Measurements from ENCODE around the gene PTPRN2. TPM values are rescaled to one million over a fixed set of nuclear protein-coding genes. Genes with fewer than 3 reads are reported as not detected.

Gene PTPRN2
- polyA plus RNA-seq, 1 of the 3 experiments (the other 2 are of a cell fraction) = 4.0 TPM

- TF ChIP-seq CHD2 (IDR thresholded peaks at IDR 0.05; ENCODE audit: low read length, partially characterized antibody) (no peak), FOXJ3 (CRISPR knock-in tag; IDR thresholded peaks at IDR 0.05) (no peak), POLR2AphosphoS5 (IDR thresholded peaks at IDR 0.05; ENCODE audit: low read depth, low read length) (no peak), FOSL2 (IDR thresholded peaks at IDR 0.05; ENCODE audit: borderline replicate concordance, low read depth) (no peak), RFX5 (IDR thresholded peaks at IDR 0.05; ENCODE audit: low read length) (no peak), EP300 (IDR thresholded peaks at IDR 0.05; ENCODE audit: borderline replicate concordance in 1 of 2, low read depth in 1 of 2, low read length in 1 of 2) (no peak), USF2 (IDR thresholded peaks at IDR 0.05; ENCODE audit: borderline replicate concordance, low read depth, low read length) (no peak), YY1 (IDR thresholded peaks at IDR 0.05; ENCODE audit: low read depth) (no peak), USF1 (IDR thresholded peaks at IDR 0.05; ENCODE audit: borderline replicate concordance, low read depth) (no peak), MEF2A (IDR thresholded peaks at IDR 0.05; ENCODE audit: borderline replicate concordance, low read depth) (no peak), TCF12 (IDR thresholded peaks at IDR 0.05) (no peak), RAD21 (IDR thresholded peaks at IDR 0.05; ENCODE audit: low read length) (no peak), IRF3 (IDR thresholded peaks at IDR 0.05; ENCODE audit: low read depth, low read length) (no peak), ELF1 (IDR thresholded peaks at IDR 0.05) (no peak)
Measured at GRCh38 chr7:158013085-158013668, 574.4 kb downstream of the PTPRN2 start.

GRCh38 chr7:158011941-158012340, 575.7 kb downstream of the PTPRN2 start:
- H3K79me2 ChIP-seq (ENCODE audit: insufficient read depth) = no peaks in the 10 kb centered on the region
- no peaks in the 10 kb centered on the region for H3K27me3 ChIP-seq (ENCODE audit: insufficient read depth)
- no peaks in the 10 kb centered on the region for H3K9me2 ChIP-seq
- no peaks in the 10 kb centered on the region for H4K20me1 ChIP-seq (ENCODE audit: insufficient read depth)
- TF ChIP-seq POLR2AphosphoS5 (IDR thresholded peaks at IDR 0.05; ENCODE audit: low read depth, low read length) = no peak
- no peak for TF ChIP-seq RCOR1 (IDR thresholded peaks at IDR 0.05; ENCODE audit: low read length)
- TF ChIP-seq JUND (IDR thresholded peaks at IDR 0.05) = no peak
- no peak for TF ChIP-seq TAF1 (IDR thresholded peaks at IDR 0.05; ENCODE audit: borderline replicate concordance, low read depth, low read length)
- no peak for TF ChIP-seq EP300 (IDR thresholded peaks at IDR 0.05; ENCODE audit: borderline replicate concordance in 1 of 2, low read depth in 1 of 2, low read length in 1 of 2)
- no peak for TF ChIP-seq IRF3 (IDR thresholded peaks at IDR 0.05; ENCODE audit: low read depth, low read length)
- no peak for TF ChIP-seq FOXJ3 (CRISPR knock-in tag; IDR thresholded peaks at IDR 0.05)
- TF ChIP-seq FOSL2 (IDR thresholded peaks at IDR 0.05; ENCODE audit: borderline replicate concordance, low read depth) = no peak
- no peak for TF ChIP-seq SMC3 (IDR thresholded peaks at IDR 0.05; ENCODE audit: low read depth, low read length)
- TF ChIP-seq NRF1 (IDR thresholded peaks at IDR 0.05; ENCODE audit: low read depth, low read length) = no peak
- POLR2A ChIA-PET = no interaction called here
- 0 out of 2 replicates have a peak, but pooled peaks cover 3% of the 10 kb centered on the region for H3K9me3 ChIP-seq
- peaks cover 0 to 13% of the 10 kb centered on the region in 2 experiments; a peak in 1 of 4 replicates for H3K4me1 ChIP-seq (ENCODE audit: control insufficient read depth in 1 of 2, insufficient read depth in 2 of 2, low read depth in 1 of 2, low read length in 1 of 2)
- WGBS (ENCODE audit: low lambda C conversion rate) = 48% methylated on average over 11 of the region's 11 CpGs
- CTCF ChIA-PET = interaction anchor here (0.7 to 1.8 kb wide), 3 partner anchors 10 to 342 kb away, joined by 3 to 8 read pairs (median 3); no protein-coding TSS in a partner anchor
- DNase-seq = no peak
- H3K36me3 ChIP-seq (replicated peaks in 1 of 2; ENCODE audit: control insufficient read depth in 1 of 2, insufficient read depth in 2 of 2, low read length in 1 of 2) = no peaks in the 10 kb centered on the region
- H3K4me2 ChIP-seq = no peak overlapping the region
- H3K4me3 ChIP-seq (ENCODE audit: low read depth in 2 of 2, low read length in 1 of 2) = no peak overlapping the region
- H3K9ac ChIP-seq = no peak overlapping the region
- no peak overlapping the region for H2AFZ ChIP-seq (ENCODE audit: low read depth)
- H3F3A ChIP-seq (replicated peaks; ENCODE audit: insufficient read depth) = no peaks in the 10 kb centered on the region
- no peak overlapping the region for H3K27ac ChIP-seq (ENCODE audit: low read depth in 2 of 2, low read length in 1 of 2)

More at GRCh38 chr7:158013085-158013668, 574.4 kb downstream of the PTPRN2 start:
- no peaks in the 10 kb centered on the region for H3K79me2 ChIP-seq (ENCODE audit: insufficient read depth)
- H3K9me3 ChIP-seq = 0 out of 2 replicates have a peak, but pooled peaks cover 3% of the 10 kb centered on the region
- H3K4me1 ChIP-seq (ENCODE audit: control insufficient read depth in 1 of 2, insufficient read depth in 2 of 2, low read depth in 1 of 2, low read length in 1 of 2) = peaks cover 0 to 17% of the 10 kb centered on the region in 2 experiments; a peak in 1 of 4 replicates
- ChIA-PET CTCF (interaction anchor here (1.8 kb wide), 1 partner anchor 11 kb away, joined by 8 read pairs; no protein-coding TSS in a partner anchor), POLR2A (no interaction called here)
- DNase-seq = no peak
- H2AFZ ChIP-seq (ENCODE audit: low read depth) = no peak overlapping the region
- no peak overlapping the region for H3K4me2 ChIP-seq
- H3K9ac ChIP-seq = no peak overlapping the region
- no peaks in the 10 kb centered on the region for H3F3A ChIP-seq (replicated peaks; ENCODE audit: insufficient read depth)
- no peaks in the 10 kb centered on the region for H3K9me2 ChIP-seq
- H4K20me1 ChIP-seq (ENCODE audit: insufficient read depth) = no peaks in the 10 kb centered on the region
- H3K36me3 ChIP-seq (replicated peaks in 1 of 2; ENCODE audit: control insufficient read depth in 1 of 2, insufficient read depth in 2 of 2, low read length in 1 of 2) = no peaks in the 10 kb centered on the region
- H3K27ac ChIP-seq (ENCODE audit: low read depth in 2 of 2, low read length in 1 of 2) = no peak overlapping the region
- no peak overlapping the region for H3K4me3 ChIP-seq (ENCODE audit: low read depth in 2 of 2, low read length in 1 of 2)
- no peaks in the 10 kb centered on the region for H3K27me3 ChIP-seq (ENCODE audit: insufficient read depth)
